HG03342 (cell line): Measurements from ENCODE around the gene KIF13A.
"Not testable (repeated sequence)": the region's sequence is repeated elsewhere in the genome, so short reads cannot be mapped to it uniquely, and the experiment has no call there.

Experiments
- ATAC-seq: cut with Tn5 transposase; IDR thresholded peaks from one replicate; pipeline ENCODE4 v1.9.1; 2021; ENCODE audit warnings: mild to moderate bottlenecking, moderate library complexity; ENCODE audit not compliant: unreplicated experiment

The KIF13A gene

GRCh38 chr6:17935188-17936149 is 52.0 kb downstream of the KIF13A start:
- no peak for ATAC-seq

- ATAC-seq = no peak
Measured at GRCh38 chr6:17933716-17934115, 53.7 kb downstream of the KIF13A start.

GRCh38 chr6:17932330-17932852 is 55.0 kb downstream of the KIF13A start:
- no peak for ATAC-seq

GRCh38 chr6:17931227-17931626 is 56.2 kb downstream of the KIF13A start:
- no peak for ATAC-seq

GRCh38 chr6:17930321-17930993 is 57.0 kb downstream of the KIF13A start:
- ATAC-seq = no peak

GRCh38 chr6:17928514-17929430 is 58.7 kb downstream of the KIF13A start:
- ATAC-seq = no peak

GRCh38 chr6:17927705-17928104 is 59.7 kb downstream of the KIF13A start:
- ATAC-seq = no peak

- ATAC-seq = no peak
Measured at GRCh38 chr6:17923401-17923863, 64.0 kb downstream of the KIF13A start.

GRCh38 chr6:17921454-17921853 is 66.0 kb downstream of the KIF13A start:
- ATAC-seq = no peak

GRCh38 chr6:17919496-17919895 is 67.9 kb downstream of the KIF13A start:
- no peak for ATAC-seq

GRCh38 chr6:17917837-17918763 is 69.3 kb downstream of the KIF13A start:
- no peak for ATAC-seq

GRCh38 chr6:17914651-17915050 is 72.8 kb downstream of the KIF13A start:
- no peak for ATAC-seq

- ATAC-seq = no peak
Measured at GRCh38 chr6:17912521-17912920, 74.9 kb downstream of the KIF13A start.

- not testable (repeated sequence) for ATAC-seq
Measured at GRCh38 chr6:17911656-17912055, 75.8 kb downstream of the KIF13A start.

GRCh38 chr6:17910189-17910588 is 77.2 kb downstream of the KIF13A start:
- ATAC-seq = no peak

- ATAC-seq = no peak
Measured at GRCh38 chr6:17908831-17909230, 78.6 kb downstream of the KIF13A start.

GRCh38 chr6:17907406-17908229 is 79.8 kb downstream of the KIF13A start:
- ATAC-seq = no peak
